Activated CD8-positive, alpha-beta memory T cell treated with anti-CD3 and anti-CD28 coated beads for 4 hours (primary cell): Measurements from ENCODE around the gene PTPRN.
A peak's percentile ranks its signal among the peaks of the same experiment; 100 is the strongest.
"Not testable (repeated sequence)": the region's sequence is repeated elsewhere in the genome, so short reads cannot be mapped to it uniquely, and the experiment has no call there.

Experiments used
- DNase-seq, 2 donors: peaks; one replicate each; pipeline ENCODE4 v3.0.0-alpha.2; 2020; ENCODE audit warnings: low read depth in 2 of 2

PTPRN gene

GRCh38 chr2:219270055-219270372 is 39.2 kb downstream of the PTPRN start:
- no peak for DNase-seq

GRCh38 chr2:219269362-219270054 is 39.7 kb downstream of the PTPRN start:
- DNase-seq = no peak

- no peak for DNase-seq
These were observed 40.9 kb downstream of the PTPRN start for GRCh38 chr2:219268294-219268693.

GRCh38 chr2:219266886-219267285 is 42.3 kb downstream of the PTPRN start:
- DNase-seq = no peak

- DNase-seq = no peak
These were observed 43.0 kb downstream of the PTPRN start for GRCh38 chr2:219266232-219266631.

- no peak for DNase-seq
These were observed 48.0 kb downstream of the PTPRN start for GRCh38 chr2:219261024-219261855.

- DNase-seq = not testable (repeated sequence)
These were observed 50.3 kb downstream of the PTPRN start for GRCh38 chr2:219258942-219259341.

- DNase-seq = no peak
These were observed 54.5 kb downstream of the PTPRN start for GRCh38 chr2:219254590-219255201.

GRCh38 chr2:219253753-219254589 is 55.2 kb downstream of the PTPRN start, which contains the start of gene TUBA4A:
Gene TUBA4A (minus strand): TSS chr2:219253918. CDS start chr2:219253858, 60 bp downstream.
- peak; percentile 80 to 81 for DNase-seq

- DNase-seq = no peak
These were observed 56.1 kb downstream of the PTPRN start, which contains the start of gene TUBA4B for GRCh38 chr2:219252900-219253752. Gene TUBA4B (plus strand): TSS chr2:219253243. CDS start chr2:219253408, 165 bp downstream.

- no peak for DNase-seq
These were observed 56.7 kb downstream of the PTPRN start for GRCh38 chr2:219252570-219252899.

GRCh38 chr2:219252084-219252483 is 57.1 kb downstream of the PTPRN start:
- no peak for DNase-seq

GRCh38 chr2:219251656-219252055 is 57.5 kb downstream of the PTPRN start:
- no peak for DNase-seq

GRCh38 chr2:219250049-219250781 is 59.0 kb downstream of the PTPRN start:
- no peak for DNase-seq

GRCh38 chr2:219249203-219249980 is 59.8 kb downstream of the PTPRN start:
- DNase-seq = no peak

GRCh38 chr2:219248845-219249202 is 60.4 kb downstream of the PTPRN start:
- no peak for DNase-seq

GRCh38 chr2:219247678-219248642 is 61.2 kb downstream of the PTPRN start:
- peak in 1 of 2 donors; percentile 72 for DNase-seq

GRCh38 chr2:219246559-219246958 is 62.6 kb downstream of the PTPRN start:
- no peak for DNase-seq
